ENCODE results near the gene TPP2.

GRCh38 chr13:102566513-102566912 lies 30.3 kb upstream of the TPP2 start:
- no peak for TF ChIP-seq YY1 (IDR thresholded peaks at IDR 0.05; ENCODE audit: extremely low read depth, insufficient replicate concordance, low read depth, low read length)
- no peak for TF ChIP-seq CTCF (IDR thresholded peaks at IDR 0.05 in 2 of 3, conservative IDR thresholded peaks at IDR 0.05 in 1 of 3; ENCODE audit: borderline replicate concordance in 1 of 3, insufficient read depth in 1 of 3, low read depth in 2 of 3, low read length in 2 of 3)
- no peak for TF ChIP-seq ELF1 (IDR thresholded peaks at IDR 0.05; ENCODE audit: borderline replicate concordance, low read depth)
- TF ChIP-seq POLR2A (IDR thresholded peaks at IDR 0.05; ENCODE audit: borderline replicate concordance, extremely low read depth, insufficient read depth, insufficient read length), result no peak
- no peak for TF ChIP-seq MAX (IDR thresholded peaks at IDR 0.05)
- no peak for TF ChIP-seq RAD21 (IDR thresholded peaks at IDR 0.05; ENCODE audit: low read depth)
- TF ChIP-seq EGR1 (IDR thresholded peaks at IDR 0.05; ENCODE audit: low read depth), result no peak
- TF ChIP-seq REST (IDR thresholded peaks at IDR 0.05; ENCODE audit: low read depth), result no peak
- TF ChIP-seq EZH2 (IDR thresholded peaks at IDR 0.05), result no peak
